Suprapubic skin (tissue), 4 donors: ENCODE measurements around the gene COLGALT1. TPM values are rescaled to one million over a fixed set of nuclear protein-coding genes. Genes with fewer than 3 reads are reported as not detected.
"Not testable (repeated sequence)": the region's sequence is repeated elsewhere in the genome, so short reads cannot be mapped to it uniquely, and the experiment has no call there.

Experiments used
- DNase-seq, 2 donors: peaks; one replicate each; pipeline ENCODE4 v3.0.0-alpha.2; 2019; ENCODE audit warnings: low spot score in 2 of 2
- H3K27ac ChIP-seq: fragments of 200-600 bp; sonication (generic); one replicate; pipeline ENCODE4 v1.5.1; 2019
- H3K27me3 ChIP-seq: fragments of 200-600 bp; sonication (generic); one replicate; pipeline ENCODE4 v1.5.1; 2019
- H3K36me3 ChIP-seq: fragments of 200-600 bp; sonication (generic); one replicate; pipeline ENCODE4 v1.5.1; 2019
- H3K4me1 ChIP-seq: fragments of 200-600 bp; sonication (generic); one replicate; pipeline ENCODE4 v1.5.1; 2019
- H3K4me3 ChIP-seq: fragments of 200-600 bp; sonication (generic); one replicate; pipeline ENCODE4 v1.5.1; 2019; ENCODE audit warnings: mild to moderate bottlenecking
- H3K9me3 ChIP-seq: fragments of 200-600 bp; sonication (generic); one replicate; pipeline ENCODE4 v1.5.1; 2019
- CTCF ChIP-seq, 2 donors: fragments of 200-600 bp in 1 of 2; fragments of 450-650 bp in 1 of 2; sonication (generic) in 1 of 2; IDR thresholded peaks; one replicate each; pipeline ENCODE4 v1.5.1; 2016 to 2019; ENCODE audit warnings: antibody characterized with exemption in 2 of 2, mild to moderate bottlenecking in 1 of 2, moderate library complexity in 1 of 2
- EP300 ChIP-seq: sonication (generic); formaldehyde crosslinking; IDR thresholded peaks from one replicate; pipeline ENCODE4 v1.6.1; 2017; ENCODE audit warnings: antibody characterized with exemption
- POLR2A ChIP-seq, 2 donors: fragments of 450-650 bp; IDR thresholded peaks; one replicate each; pipeline ENCODE4 v1.6.1; 2017; ENCODE audit warnings: antibody characterized with exemption in 2 of 2, mild to moderate bottlenecking in 2 of 2, moderate library complexity in 2 of 2
- POLR2AphosphoS5 ChIP-seq, 3 donors: sonication (generic); formaldehyde crosslinking; IDR thresholded peaks; one replicate each; pipeline ENCODE4 v1.6.1; 2017; ENCODE audit warnings: antibody characterized with exemption in 3 of 3
- WGBS: methylation state at CpG from one replicate; pipeline ENCODE4 v1.1.5; 2018; 5-methylcytosine and 5-hydroxymethylcytosine counted together
- total RNA-seq, 4 donors: library from RNA; depleted of rRNA; stranded (reverse); fragments of >200 nt; gene quantifications; one replicate each; pipeline ENCODE4 v1.1.0, GENCODE V29; 2016

Gene COLGALT1
- total RNA-seq, 4 donors from 2014 or later: 52.4 to 83.8 (median 60.7) TPM

- Histone ChIP-seq H3K27me3 (no peaks in the 10 kb centered on the region), H3K4me3 (no peak overlapping the region), H3K4me1 (peaks cover 1% of the 10 kb centered on the region), H3K27ac (no peak overlapping the region), H3K9me3 (no peaks in the 10 kb centered on the region), H3K36me3 (no peaks in the 10 kb centered on the region)
- WGBS: 85% methylated on average over 6 of the region's 6 CpGs
- DNase-seq: no peak
- TF ChIP-seq POLR2AphosphoS5 (IDR thresholded peaks at IDR 0.05): no peak
- TF ChIP-seq CTCF (IDR thresholded peaks at IDR 0.05): no peak
- TF ChIP-seq EP300: no peak
- TF ChIP-seq POLR2A (IDR thresholded peaks at IDR 0.05): no peak
Observed at GRCh38 chr19:17548145-17548544, 7.3 kb upstream of the COLGALT1 start.

DNA sequence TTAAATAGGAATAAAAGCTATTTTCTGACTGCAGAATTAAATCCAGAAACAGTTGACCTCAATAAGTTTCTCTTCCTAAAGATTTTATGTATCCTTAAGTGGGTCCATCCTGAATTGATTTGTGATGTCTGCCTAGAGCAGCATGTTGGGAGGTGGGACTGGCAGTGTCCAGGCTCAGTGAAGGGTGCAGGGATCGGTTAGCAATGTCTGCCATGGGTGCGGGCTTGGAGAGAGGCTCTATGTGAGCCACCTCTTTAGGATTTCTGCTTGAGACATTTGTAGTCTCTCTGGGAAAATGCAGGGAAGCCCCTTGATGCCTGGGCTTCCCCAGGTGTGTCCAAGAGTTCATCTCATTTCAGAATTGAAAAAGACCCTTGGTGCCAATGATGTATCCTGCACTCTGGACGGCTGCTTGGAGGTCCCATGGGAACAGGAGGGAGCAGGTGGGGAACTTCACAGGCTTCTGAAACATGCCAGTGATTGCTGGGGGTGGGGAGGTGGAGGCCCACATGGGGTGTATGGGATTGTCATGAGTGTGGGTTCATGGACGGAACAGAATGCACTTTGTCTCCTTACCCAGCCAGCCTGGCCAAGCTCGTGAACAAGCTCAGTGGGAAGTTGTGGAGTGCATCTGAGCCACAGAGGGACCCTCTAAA is 6.2 kb upstream of the COLGALT1 start:
- Histone ChIP-seq H3K27ac (no peak overlapping the region), H3K27me3 (no peaks in the 10 kb centered on the region), H3K4me1 (peaks cover 12% of the 10 kb centered on the region), H3K4me3 (no peak overlapping the region), H3K36me3 (no peaks in the 10 kb centered on the region), H3K9me3 (no peaks in the 10 kb centered on the region)
- 67% methylated on average over 5 of the region's 5 CpGs for whole genome bisulfite sequencing
- DNase-seq: no peak
- TF ChIP-seq POLR2A (IDR thresholded peaks at IDR 0.05) (no peak), POLR2AphosphoS5 (IDR thresholded peaks at IDR 0.05) (no peak), EP300 (no peak), CTCF (IDR thresholded peaks at IDR 0.05) (no peak)

DNA sequence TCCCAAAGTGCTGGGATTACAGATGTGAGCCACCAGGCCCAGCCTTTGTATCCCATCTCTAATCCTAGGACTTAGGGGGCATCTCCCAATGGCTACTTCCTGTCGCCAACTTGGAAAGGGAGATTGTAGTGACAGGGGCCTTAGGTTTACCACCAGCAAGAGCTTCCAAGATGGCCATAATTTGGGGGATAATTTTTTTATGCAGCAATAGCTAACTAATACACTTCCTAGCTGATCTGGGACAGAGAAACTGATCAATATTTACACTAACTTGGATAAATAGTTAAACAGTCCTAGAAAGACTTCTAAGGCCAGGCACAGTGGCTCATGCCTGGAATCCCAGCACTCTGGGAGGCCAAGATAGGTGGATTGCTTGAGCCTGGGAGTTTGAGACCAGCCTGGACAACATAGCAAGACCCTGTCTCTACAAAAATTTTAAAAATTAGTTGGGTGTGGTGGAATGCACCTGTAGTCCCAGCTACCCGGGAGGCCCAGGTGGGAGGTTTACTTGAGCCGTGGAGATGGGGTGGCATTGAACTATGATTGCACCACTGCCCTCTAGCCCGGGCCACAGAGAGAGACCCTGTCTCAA is 5.3 kb upstream of the COLGALT1 start:
- Histone ChIP-seq H3K27me3 (no peaks in the 10 kb centered on the region), H3K4me1 (peaks cover 21% of the 10 kb centered on the region), H3K36me3 (no peaks in the 10 kb centered on the region), H3K27ac (no peak overlapping the region), H3K4me3 (no peak overlapping the region), H3K9me3 (no peaks in the 10 kb centered on the region)
- 90% methylated on average over 4 of the region's 4 CpGs for WGBS
- DNase-seq: no peak
- no peak for TF ChIP-seq CTCF (IDR thresholded peaks at IDR 0.05)
- no peak for TF ChIP-seq POLR2AphosphoS5 (IDR thresholded peaks at IDR 0.05)
- TF ChIP-seq EP300: no peak
- no peak for TF ChIP-seq POLR2A (IDR thresholded peaks at IDR 0.05)

GRCh38 chr19:17552735-17553134 is 2.7 kb upstream of the COLGALT1 start:
- H3K9me3 ChIP-seq, H3K27me3 ChIP-seq, DNase-seq, H3K27ac ChIP-seq, H3K4me3 ChIP-seq, H3K36me3 ChIP-seq: not testable (repeated sequence)
- peaks cover 38% of the 10 kb centered on the region for H3K4me1 ChIP-seq
- WGBS: 94% methylated on average over 4 of the region's 4 CpGs

- peak overlapping the region; percentile 70 for H3K27ac ChIP-seq
- no peaks in the 10 kb centered on the region for H3K9me3 ChIP-seq
- H3K36me3 ChIP-seq: peaks cover 4% of the 10 kb centered on the region
- no peak overlapping the region for H3K4me3 ChIP-seq
- no peaks in the 10 kb centered on the region for H3K27me3 ChIP-seq
- peaks cover 40% of the 10 kb centered on the region for H3K4me1 ChIP-seq
- TF ChIP-seq POLR2A (IDR thresholded peaks at IDR 0.05): no peak
- TF ChIP-seq POLR2AphosphoS5 (IDR thresholded peaks at IDR 0.05): peak in 2 of 3 donors; percentile 59 to 62
- peak in 1 of 2 donors; percentile 83 for DNase-seq
- WGBS: 12% methylated on average over 7 of the region's 7 CpGs
Observed at GRCh38 chr19:17553256-17553655, 2.2 kb upstream of the COLGALT1 start.

- Histone ChIP-seq H3K36me3 (peaks cover 17% of the 10 kb centered on the region), H3K9me3 (no peaks in the 10 kb centered on the region), H3K27ac (peak overlapping the region; percentile 86), H3K4me1 (peaks cover 44% of the 10 kb centered on the region), H3K4me3 (peak overlapping the region; percentile 95), H3K27me3 (no peaks in the 10 kb centered on the region)
- TF ChIP-seq POLR2AphosphoS5 (IDR thresholded peaks at IDR 0.05) (no peak), EP300 (no peak), CTCF (IDR thresholded peaks at IDR 0.05) (no peak), POLR2A (IDR thresholded peaks at IDR 0.05) (no peak)
- WGBS: 23% methylated on average over 7 of the region's 19 CpGs
- DNase-seq: no peak
Observed at GRCh38 chr19:17554968-17555479, 425 bp upstream of the COLGALT1 start.
